AG04450 (cell line): ENCODE results near the gene AKNAD1. TPM values are rescaled to one million over a fixed set of nuclear protein-coding genes. Genes with fewer than 3 reads are reported as not detected.

Source experiments
- CTCF ChIA-PET: fragments of 300-600, 350-600 bp; formaldehyde crosslinking; extraction: SDS; loops from one replicate; lab custom pipeline; 2022; ENCODE audit warnings: antibody characterized with exemption, inconsistent platforms; lab: Charles Lee
- POLR2A ChIA-PET: fragments of 350-600 bp; formaldehyde crosslinking; extraction: SDS; loops from one replicate; lab custom pipeline; 2021; ENCODE audit warnings: antibody characterized with exemption, inconsistent platforms; lab: Yijun Ruan, JAX
- DNase-seq: peaks from one replicate; pipeline ENCODE4 v3.0.0-alpha.2; 2011; ENCODE audit warnings: low read depth, low spot score
- H3K27ac ChIP-seq: one replicate; pipeline ENCODE4 v1.5.1; 2012; ENCODE audit warnings: low read depth, low read length, control low read depth
- H3K27me3 ChIP-seq: one replicate; pipeline ENCODE4 v1.6.0; 2012; ENCODE audit warnings: low read length; ENCODE audit not compliant: control insufficient read depth, insufficient read depth
- H3K4me3 ChIP-seq: 2 replicates; pipeline ENCODE4 v1.5.1; 2011; ENCODE audit warnings: mild to moderate bottlenecking, low read depth, low read length, control low read depth
- H3K9me3 ChIP-seq: 2 replicates; pipeline ENCODE4 v1.5.1; 2012; ENCODE audit warnings: low read length; ENCODE audit not compliant: control insufficient read depth, insufficient read depth
- CTCF ChIP-seq: IDR thresholded peaks from 2 replicates; pipeline ENCODE4 v1.5.1; 2011; ENCODE audit warnings: low read depth, low read length, control low read depth, inconsistent platforms
- polyA plus RNA-seq: library from polyadenylated mRNA; depleted of rRNA; stranded (reverse); fragments of >200 nt; gene quantifications from 2 replicates; pipeline ENCODE4 v1.2.3, GENCODE V29; 2011

AKNAD1 gene
- polyA plus RNA-seq, 1 experiment: 0.86 TPM

GRCh38 chr1:108831225-108831624 is 25.7 kb downstream of the AKNAD1 start:
- CTCF ChIA-PET: interaction anchor here (0.6 to 6.5 kb wide), 4 partner anchors 9 to 139 kb away, joined by 3 to 211 read pairs (median 3); partner anchors contain the start of gene PRPF38B
- POLR2A ChIA-PET: interaction anchor here (0.7 to 1.4 kb wide), 4 partner anchors 9 to 47 kb away, joined by 3 to 11 read pairs (median 4); partner anchors contain the start of gene GPSM2
- no peaks in the 10 kb centered on the region for H3K9me3 ChIP-seq
- no peak for TF ChIP-seq CTCF
- peak overlapping the region; percentile 96 for H3K27ac ChIP-seq
- H3K27me3 ChIP-seq: no peaks in the 10 kb centered on the region
- no peak for DNase-seq
- H3K4me3 ChIP-seq: peak overlapping the region; percentile 31

- Histone ChIP-seq H3K4me3 (peak overlapping the region; percentile 48), H3K9me3 (no peaks in the 10 kb centered on the region), H3K27ac (peak overlapping the region; percentile 96), H3K27me3 (no peaks in the 10 kb centered on the region)
- DNase-seq: peak; percentile 89
- TF ChIP-seq CTCF: no peak
- ChIA-PET CTCF (interaction anchor here (0.6 to 6.5 kb wide), 6 partner anchors 8 to 446 kb away, joined by 3 to 211 read pairs (median 4); no protein-coding TSS in a partner anchor), POLR2A (interaction anchor here (0.8 to 1.6 kb wide), 4 partner anchors 14 to 48 kb away, joined by 3 to 11 read pairs (median 4); partner anchors contain the start of gene GPSM2)
Observed at GRCh38 chr1:108830119-108831008, 26.5 kb downstream of the AKNAD1 start.

GRCh38 chr1:108829498-108829916 is 27.4 kb downstream of the AKNAD1 start:
- no peak overlapping the region for H3K27ac ChIP-seq
- no peak overlapping the region for H3K4me3 ChIP-seq
- DNase-seq: no peak
- ChIA-PET POLR2A (interaction anchor here (0.9 to 1.6 kb wide), 2 partner anchors 13 to 47 kb away, joined by 3 to 4 read pairs; partner anchors contain the start of gene GPSM2), CTCF (interaction anchor here (1.1 to 6.5 kb wide), 7 partner anchors 9 to 87 kb away, joined by 4 to 211 read pairs (median 18); no protein-coding TSS in a partner anchor)
- H3K27me3 ChIP-seq: no peaks in the 10 kb centered on the region
- no peak for TF ChIP-seq CTCF
- H3K9me3 ChIP-seq: no peaks in the 10 kb centered on the region

- TF ChIP-seq CTCF: peak; percentile 77
- ChIA-PET POLR2A (interaction anchor here (0.9 to 1.6 kb wide), 2 partner anchors 12 to 48 kb away, joined by 3 to 4 read pairs; partner anchors contain the start of gene GPSM2), CTCF (interaction anchor here (0.6 to 6.5 kb wide), 35 partner anchors 10 to 1627 kb away, joined by 3 to 211 read pairs (median 4); partner anchors contain the start of genes AKNAD1, GPSM2 and HENMT1)
- peak overlapping the region; percentile 23; the same call in 1 of the 2 replicates for H3K4me3 ChIP-seq
- H3K27me3 ChIP-seq: no peaks in the 10 kb centered on the region
- peak overlapping the region; percentile 76 for H3K27ac ChIP-seq
- no peaks in the 10 kb centered on the region for H3K9me3 ChIP-seq
- no peak for DNase-seq
Observed at GRCh38 chr1:108828074-108828961, 28.6 kb downstream of the AKNAD1 start.
